ENCODE results near the gene CDS2. TPM values are rescaled to one million over a fixed set of nuclear protein-coding genes. Genes with fewer than 3 reads are reported as not detected.

CDS2 gene
- total and polyA plus RNA-seq, 10 of the 15 experiments (the other 5 are each of a cell fraction or from before 2014, with no cell fraction given) = 11.5 to 94.7 (median 23.1) TPM

GRCh38 chr20:5080384-5080877 lies 46.4 kb upstream of the CDS2 start (continued):
- TF ChIP-seq, protein P1, sequence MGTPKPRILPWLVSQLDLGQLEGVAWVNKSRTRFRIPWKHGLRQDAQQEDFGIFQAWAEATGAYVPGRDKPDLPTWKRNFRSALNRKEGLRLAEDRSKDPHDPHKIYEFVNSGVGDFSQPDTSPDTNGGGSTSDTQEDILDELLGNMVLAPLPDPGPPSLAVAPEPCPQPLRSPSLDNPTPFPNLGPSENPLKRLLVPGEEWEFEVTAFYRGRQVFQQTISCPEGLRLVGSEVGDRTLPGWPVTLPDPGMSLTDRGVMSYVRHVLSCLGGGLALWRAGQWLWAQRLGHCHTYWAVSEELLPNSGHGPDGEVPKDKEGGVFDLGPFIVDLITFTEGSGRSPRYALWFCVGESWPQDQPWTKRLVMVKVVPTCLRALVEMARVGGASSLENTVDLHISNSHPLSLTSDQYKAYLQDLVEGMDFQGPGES (IDR thresholded peaks at IDR 0.05) = no peak
- TF ChIP-seq, protein P2, sequence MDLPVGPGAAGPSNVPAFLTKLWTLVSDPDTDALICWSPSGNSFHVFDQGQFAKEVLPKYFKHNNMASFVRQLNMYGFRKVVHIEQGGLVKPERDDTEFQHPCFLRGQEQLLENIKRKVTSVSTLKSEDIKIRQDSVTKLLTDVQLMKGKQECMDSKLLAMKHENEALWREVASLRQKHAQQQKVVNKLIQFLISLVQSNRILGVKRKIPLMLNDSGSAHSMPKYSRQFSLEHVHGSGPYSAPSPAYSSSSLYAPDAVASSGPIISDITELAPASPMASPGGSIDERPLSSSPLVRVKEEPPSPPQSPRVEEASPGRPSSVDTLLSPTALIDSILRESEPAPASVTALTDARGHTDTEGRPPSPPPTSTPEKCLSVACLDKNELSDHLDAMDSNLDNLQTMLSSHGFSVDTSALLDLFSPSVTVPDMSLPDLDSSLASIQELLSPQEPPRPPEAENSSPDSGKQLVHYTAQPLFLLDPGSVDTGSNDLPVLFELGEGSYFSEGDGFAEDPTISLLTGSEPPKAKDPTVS (IDR thresholded peaks at IDR 0.05; ENCODE audit: low read depth, low read length) = no peak
- TF ChIP-seq ZNF592 (IDR thresholded peaks at IDR 0.05) (no peak), SP1 (IDR thresholded peaks at IDR 0.05; ENCODE audit: low read depth, low read length) (no peak), PAX5 (IDR thresholded peaks at IDR 0.05; ENCODE audit: borderline replicate concordance, low read depth, low read length) (no peak), CHD1 (IDR thresholded peaks at IDR 0.05; ENCODE audit: low read depth, low read length) (no peak), NFIC (IDR thresholded peaks at IDR 0.05; ENCODE audit: low read depth, low read length) (no peak), E2F8 (IDR thresholded peaks at IDR 0.05; ENCODE audit: low read depth, partially characterized antibody) (no peak), FOXK2 (IDR thresholded peaks at IDR 0.05) (no peak), ASH2L (IDR thresholded peaks at IDR 0.05; ENCODE audit: borderline replicate concordance, low read depth) (no peak), CEBPZ (IDR thresholded peaks at IDR 0.05; ENCODE audit: low read depth, low read length) (no peak), HDAC6 (IDR thresholded peaks at IDR 0.05; ENCODE audit: unreplicated experiment) (no peak), KDM1A (IDR thresholded peaks at IDR 0.05; ENCODE audit: borderline replicate concordance) (no peak), ZZZ3 (IDR thresholded peaks at IDR 0.05; ENCODE audit: control insufficient read depth, insufficient read length, low read depth) (no peak)
- TF ChIP-seq, protein P3, sequence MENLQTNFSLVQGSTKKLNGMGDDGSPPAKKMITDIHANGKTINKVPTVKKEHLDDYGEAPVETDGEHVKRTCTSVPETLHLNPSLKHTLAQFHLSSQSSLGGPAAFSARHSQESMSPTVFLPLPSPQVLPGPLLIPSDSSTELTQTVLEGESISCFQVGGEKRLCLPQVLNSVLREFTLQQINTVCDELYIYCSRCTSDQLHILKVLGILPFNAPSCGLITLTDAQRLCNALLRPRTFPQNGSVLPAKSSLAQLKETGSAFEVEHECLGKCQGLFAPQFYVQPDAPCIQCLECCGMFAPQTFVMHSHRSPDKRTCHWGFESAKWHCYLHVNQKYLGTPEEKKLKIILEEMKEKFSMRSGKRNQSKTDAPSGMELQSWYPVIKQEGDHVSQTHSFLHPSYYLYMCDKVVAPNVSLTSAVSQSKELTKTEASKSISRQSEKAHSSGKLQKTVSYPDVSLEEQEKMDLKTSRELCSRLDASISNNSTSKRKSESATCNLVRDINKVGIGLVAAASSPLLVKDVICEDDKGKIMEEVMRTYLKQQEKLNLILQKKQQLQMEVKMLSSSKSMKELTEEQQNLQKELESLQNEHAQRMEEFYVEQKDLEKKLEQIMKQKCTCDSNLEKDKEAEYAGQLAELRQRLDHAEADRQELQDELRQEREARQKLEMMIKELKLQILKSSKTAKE (IDR thresholded peaks at IDR 0.05; ENCODE audit: low read depth, poor library complexity, severe bottlenecking) = no peak

Data from GM12878 (cell line).